Pancreas (tissue), 10 donors: ENCODE measurements around the gene VENTX. TPM values are rescaled to one million over a fixed set of nuclear protein-coding genes. Genes with fewer than 3 reads are reported as not detected.

ENCODE experiments used
- ATAC-seq, 4 donors: fragments of 200-7000 bp; cut with Tn5 transposase; one replicate each; pipeline versions ENCODE4 v1.8.0 to v1.9.1; 2020; ENCODE audit warnings: mild to moderate bottlenecking in 4 of 4, moderate library complexity in 4 of 4
- DNase-seq, 6 donors: peaks; one replicate each; pipeline ENCODE4 v3.0.0-alpha.2; 2020
- FAIRE-seq: peaks from 2 replicates; lab custom pipeline; 2012; peaks lifted over from hg19 to GRCh38; lab: Jason Lieb, UNC
- H3K27ac ChIP-seq, 4 donors: fragments of 200-600 bp; sonication (generic); 1 replicate in 3 of 4; 2 replicates in 1 of 4; pipeline versions ENCODE4 v1.5.0 to v1.8.0; 2020
- H3K27me3 ChIP-seq, 4 donors: fragments of 200-600 bp; one replicate each; pipeline ENCODE4 v1.8.0; 2021
- H3K36me3 ChIP-seq, 3 donors: fragments of 200-600 bp; sonication (generic) in 1 of 3; one replicate each; pipeline versions ENCODE4 v1.5.0 to v1.8.0; 2020 to 2021
- H3K4me1 ChIP-seq, 3 donors: fragments of 200-600 bp; one replicate each; pipeline ENCODE4 v1.8.0; 2021
- H3K4me3 ChIP-seq, 4 donors: fragments of 200-600 bp; sonication (generic) in 2 of 4; one replicate each; pipeline versions ENCODE4 v1.5.0 to v1.8.0; 2020 to 2021
- H3K9me3 ChIP-seq, 4 donors: fragments of 200-600 bp; one replicate each; pipeline ENCODE4 v1.8.0; 2021
- WGBS, 2 donors: extraction: QIAGEN DNeasy Blood & Tissue Kit; methylation state at CpG; one replicate each; pipeline ENCODE4 v1.1.7; 2013; 5-methylcytosine and 5-hydroxymethylcytosine counted together
- intact Hi-C, 3 donors: fragments of 100-400 bp; cut with DNase I; formaldehyde crosslinking; loops; one replicate each; pipeline versions ENCODE4 v1.11.1 to v1.14.2; 2022
- polyA plus RNA-seq, 2 donors: library from polyadenylated mRNA; stranded (reverse); fragments of 200-250 nt; gene quantifications; one replicate each; pipeline ENCODE4 v1.2.3, GENCODE V29; 2013
- total RNA-seq, 6 donors: library from RNA; stranded (reverse); fragmentation: NEBNext Ultra II Directional in 4 of 6; extraction: Animal tissue kit (Norgen Biotek cat#: 25700) in 4 of 6; gene quantifications; one replicate each; pipeline versions ENCODE4 v1.2.1 to v1.2.4, GENCODE V29; 2021 to 2023
- TF ChIP-seq, protein P1 (sequence below), 4 donors: fragments of 200-600 bp; sonication (generic) in 3 of 4; IDR thresholded peaks; one replicate each; pipeline versions ENCODE4 v1.5.0 to v1.8.0; 2021; ENCODE audit warnings: antibody characterized with exemption in 4 of 4
- donor health status: healthy with polysubstance abuse.
- donor health status: DM: no; HTN: no; CAD: no; lungs with moderate emphysema.
- donor health status: DM: no; HTN: no; CAD: no.
- donor health status: control.
- donor health status: control.
- donor health status: Bipolar disorder and iron deficiency.
- donor health status: DM: yes; HTN: yes; CAD: no.
- donor health status: DM: no; HTN: no; CAD: no.
- donor health status: DM: no; HTN: no; CAD: no.
- donor health status: DM: yes; HTN: yes; CAD: no.

The VENTX gene
- total and polyA plus RNA-seq, 8 donors: 0.09 to 1.3 (median 0.46) TPM

DNA sequence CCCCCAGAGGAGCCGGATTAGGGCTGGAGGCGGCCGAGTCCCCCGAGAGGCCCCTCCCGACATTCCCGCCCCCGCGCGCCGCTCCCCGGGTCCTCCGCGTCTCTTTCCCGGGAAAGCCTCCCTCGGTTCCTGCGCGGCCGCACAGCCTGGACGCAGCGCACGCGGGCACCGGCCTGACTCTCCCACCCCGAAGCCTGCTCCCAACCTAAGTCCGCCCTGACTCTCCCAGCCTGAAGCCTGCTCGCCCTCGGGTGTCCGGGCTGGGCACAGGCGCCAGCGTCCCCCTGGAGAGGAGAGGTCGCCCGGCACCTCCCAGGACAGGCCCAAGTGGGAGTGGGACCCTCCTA, 441 bp upstream of the VENTX start:
- intact Hi-C loops: no loop called here
- H3K27me3 ChIP-seq: peaks cover 0 to 30% (median 4%) of the 10 kb centered on the region in 4 donors
- ATAC-seq: no peak
- H3K4me1 ChIP-seq: peaks cover 0 to 4% (median 0%) of the 10 kb centered on the region in 3 donors
- 1 to 3% methylated on average over 29 to 32 of the region's 32 CpGs for WGBS, 2 donors
- H3K4me3 ChIP-seq: peak overlapping the region in 1 of 4 donors; percentile 36
- no peak for DNase-seq
- no peaks in the 10 kb centered on the region for H3K9me3 ChIP-seq
- no peak overlapping the region for H3K27ac ChIP-seq
- H3K36me3 ChIP-seq: no peaks in the 10 kb centered on the region
- FAIRE-seq: no peak
- TF ChIP-seq, protein P1, sequence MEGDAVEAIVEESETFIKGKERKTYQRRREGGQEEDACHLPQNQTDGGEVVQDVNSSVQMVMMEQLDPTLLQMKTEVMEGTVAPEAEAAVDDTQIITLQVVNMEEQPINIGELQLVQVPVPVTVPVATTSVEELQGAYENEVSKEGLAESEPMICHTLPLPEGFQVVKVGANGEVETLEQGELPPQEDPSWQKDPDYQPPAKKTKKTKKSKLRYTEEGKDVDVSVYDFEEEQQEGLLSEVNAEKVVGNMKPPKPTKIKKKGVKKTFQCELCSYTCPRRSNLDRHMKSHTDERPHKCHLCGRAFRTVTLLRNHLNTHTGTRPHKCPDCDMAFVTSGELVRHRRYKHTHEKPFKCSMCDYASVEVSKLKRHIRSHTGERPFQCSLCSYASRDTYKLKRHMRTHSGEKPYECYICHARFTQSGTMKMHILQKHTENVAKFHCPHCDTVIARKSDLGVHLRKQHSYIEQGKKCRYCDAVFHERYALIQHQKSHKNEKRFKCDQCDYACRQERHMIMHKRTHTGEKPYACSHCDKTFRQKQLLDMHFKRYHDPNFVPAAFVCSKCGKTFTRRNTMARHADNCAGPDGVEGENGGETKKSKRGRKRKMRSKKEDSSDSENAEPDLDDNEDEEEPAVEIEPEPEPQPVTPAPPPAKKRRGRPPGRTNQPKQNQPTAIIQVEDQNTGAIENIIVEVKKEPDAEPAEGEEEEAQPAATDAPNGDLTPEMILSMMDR (IDR thresholded peaks at IDR 0.05): no peak

DNA sequence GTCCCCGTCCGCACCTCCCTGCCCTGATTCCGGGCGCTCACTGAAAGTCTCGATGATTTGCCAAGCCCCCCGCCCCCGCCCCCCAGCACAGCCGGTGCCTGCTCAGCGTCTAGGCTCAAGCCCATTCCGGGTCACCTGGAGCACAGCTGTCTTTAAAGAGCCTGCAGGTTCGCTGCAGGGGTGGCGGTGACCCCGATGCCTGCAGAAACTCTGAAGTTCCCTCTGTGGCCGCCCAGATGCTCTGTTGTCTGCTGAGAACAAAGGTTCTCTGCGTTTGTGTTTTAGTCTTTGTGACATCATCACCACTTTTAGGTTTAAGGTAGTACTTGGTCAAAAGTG, 780 bp downstream of the VENTX start:
- DNase-seq: no peak
- H3K27me3 ChIP-seq: peaks cover 0 to 28% (median 4%) of the 10 kb centered on the region in 4 donors
- TF ChIP-seq, protein P1 (IDR thresholded peaks at IDR 0.05): no peak
- H3K36me3 ChIP-seq: no peaks in the 10 kb centered on the region
- no peak for FAIRE-seq
- H3K27ac ChIP-seq: no peak overlapping the region
- peaks cover 0 to 4% (median 0%) of the 10 kb centered on the region in 3 donors for H3K4me1 ChIP-seq
- intact Hi-C loops: no loop called here
- ATAC-seq: no peak
- 10 to 11% methylated on average over 15 of the region's 15 CpGs for WGBS, 2 donors
- H3K4me3 ChIP-seq: no peak overlapping the region
- H3K9me3 ChIP-seq: no peaks in the 10 kb centered on the region

DNA sequence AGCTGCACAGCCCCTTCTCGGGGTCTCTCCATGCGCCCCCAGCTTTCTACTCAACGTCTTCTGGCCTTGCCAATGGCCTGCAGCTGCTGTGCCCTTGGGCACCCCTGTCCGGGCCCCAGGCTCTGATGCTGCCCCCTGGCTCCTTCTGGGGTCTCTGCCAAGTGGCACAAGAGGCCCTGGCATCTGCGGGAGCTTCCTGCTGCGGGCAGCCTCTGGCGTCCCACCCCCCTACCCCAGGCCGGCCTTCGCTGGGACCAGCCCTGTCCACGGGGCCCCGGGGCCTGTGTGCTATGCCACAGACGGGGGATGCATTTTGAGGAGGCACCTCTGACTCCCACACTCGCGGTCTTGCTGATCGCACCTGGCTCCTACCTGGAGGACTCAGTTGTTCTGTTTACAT, 2.3 kb downstream of the VENTX start:
- intact Hi-C loops: no loop called here
- TF ChIP-seq, protein P1 (IDR thresholded peaks at IDR 0.05): no peak

DNA sequence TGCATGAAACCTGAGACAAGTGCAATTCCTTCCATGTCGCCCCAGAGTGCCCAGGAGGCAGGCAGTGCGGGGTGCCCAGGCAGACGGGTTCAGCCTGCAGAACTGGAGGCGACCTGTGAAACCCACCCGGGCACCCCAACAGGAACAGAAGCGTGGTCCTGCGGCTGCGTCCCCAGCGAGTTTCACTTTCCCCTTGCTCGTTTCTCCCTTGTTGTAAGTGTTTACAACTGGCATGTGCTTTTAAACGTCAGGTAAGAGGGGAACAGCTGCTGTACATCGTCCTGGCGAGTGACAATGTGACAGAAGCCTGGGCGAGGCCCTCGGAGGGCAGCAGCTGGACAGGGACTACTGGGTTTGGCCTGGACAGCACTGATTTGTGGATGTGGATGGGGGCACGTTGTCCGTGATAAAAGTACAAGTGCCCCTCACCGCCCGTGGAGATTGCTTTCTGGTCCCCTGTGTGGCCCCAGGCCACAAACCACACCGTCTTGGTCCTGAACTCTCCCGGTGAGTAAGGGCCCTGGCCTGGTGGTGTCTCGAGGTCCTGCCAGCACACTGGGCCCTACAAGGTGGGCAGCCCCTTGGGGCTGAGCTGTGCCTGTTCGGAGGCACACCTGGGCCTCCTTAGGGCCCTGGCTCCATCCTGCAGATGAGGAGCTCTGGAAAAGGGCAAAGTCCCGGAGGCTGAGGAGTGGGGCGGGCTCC, 4.0 kb downstream of the VENTX start:
- peaks cover 0 to 26% (median 4%) of the 10 kb centered on the region in 4 donors for H3K27me3 ChIP-seq
- intact Hi-C loops: no loop called here
- no peaks in the 10 kb centered on the region for H3K36me3 ChIP-seq
- DNase-seq (peak in 1 of 6 donors; percentile 62), FAIRE-seq (no peak), ATAC-seq (no peak)
- 48 to 57% methylated on average over 25 of the region's 25 CpGs for WGBS, 2 donors
- peaks cover 0 to under 1% (median 0%) of the 10 kb centered on the region in 3 donors for H3K4me1 ChIP-seq
- TF ChIP-seq, protein P1 (IDR thresholded peaks at IDR 0.05): no peak
- no peak overlapping the region for H3K27ac ChIP-seq
- no peak overlapping the region for H3K4me3 ChIP-seq
- H3K9me3 ChIP-seq: no peaks in the 10 kb centered on the region

More for the DNA sequence above, 2.3 kb downstream of the VENTX start:
- peaks cover 0 to 28% (median 4%) of the 10 kb centered on the region in 4 donors for H3K27me3 ChIP-seq
- no peaks in the 10 kb centered on the region for H3K9me3 ChIP-seq
- FAIRE-seq (no peak), ATAC-seq (no peak), DNase-seq (no peak)
- peaks cover 0 to 4% (median 0%) of the 10 kb centered on the region in 3 donors for H3K4me1 ChIP-seq
- H3K4me3 ChIP-seq: no peak overlapping the region
- 57 to 77% methylated on average over 14 to 15 of the region's 15 CpGs for WGBS, 2 donors
- no peaks in the 10 kb centered on the region for H3K36me3 ChIP-seq
- H3K27ac ChIP-seq: no peak overlapping the region
